HG03095 (cell line): ENCODE data around the gene SLIT2.

ENCODE experiments used
- ATAC-seq: cut with Tn5 transposase; IDR thresholded peaks from one replicate; pipeline ENCODE4 v1.9.1; 2021; ENCODE audit warnings: moderate library complexity; ENCODE audit not compliant: unreplicated experiment

The SLIT2 gene

DNA sequence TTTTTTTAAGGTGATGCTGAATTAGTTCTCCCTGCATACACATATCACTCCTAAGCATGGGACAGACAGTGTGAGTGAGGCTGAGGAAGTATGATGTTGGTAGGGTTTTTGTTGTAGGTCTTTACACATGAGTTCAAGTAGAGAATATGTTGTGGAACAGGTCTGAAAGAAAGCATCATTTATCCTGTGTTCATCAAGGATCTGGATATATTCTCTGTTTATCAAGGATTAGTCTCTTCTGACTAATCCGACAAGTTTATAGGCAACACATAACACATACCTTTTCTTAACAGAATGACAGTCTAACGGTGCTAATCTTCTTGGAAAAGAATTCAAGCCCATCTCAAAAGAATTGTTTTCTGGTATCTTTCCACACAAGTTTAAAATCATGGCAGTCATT, 10.5 kb downstream of the SLIT2 start:
- no peak for ATAC-seq

DNA sequence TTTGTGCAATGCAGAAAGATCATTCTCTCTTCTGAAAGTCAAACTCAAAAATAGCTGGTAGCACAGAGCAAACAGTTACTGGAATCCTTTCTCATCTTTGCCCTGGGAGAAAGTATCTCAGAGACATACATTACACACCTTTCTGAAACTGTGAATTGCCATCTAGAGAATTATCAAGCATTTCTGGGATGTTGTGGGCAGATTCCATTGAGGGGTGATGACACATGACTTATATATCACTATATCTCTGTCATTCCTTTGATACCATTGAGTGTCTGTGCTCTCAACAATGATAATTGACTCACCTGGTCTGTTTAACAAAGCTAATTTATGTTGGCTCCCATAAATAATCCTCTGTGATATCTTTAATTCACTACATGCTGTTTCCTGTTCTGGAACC, 13.0 kb downstream of the SLIT2 start:
- ATAC-seq = no peak

DNA sequence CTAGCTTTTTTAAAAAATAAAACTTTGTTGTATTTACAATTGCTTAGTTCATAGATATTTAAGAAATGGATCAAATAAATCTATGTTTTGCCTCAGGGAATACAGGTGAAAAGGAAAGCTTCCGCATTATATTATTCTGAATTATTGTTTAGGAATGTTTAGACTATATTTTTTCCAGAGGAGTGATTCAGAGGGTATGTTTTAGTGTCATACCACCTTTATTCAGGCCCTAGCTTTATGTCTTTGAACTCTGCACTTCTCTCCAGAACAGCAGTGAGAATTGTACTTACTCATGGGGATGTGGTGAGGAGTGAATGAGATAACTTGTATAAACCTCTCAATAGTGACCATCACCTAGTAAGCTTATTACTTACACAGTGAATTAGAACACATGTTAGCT, 14.0 kb downstream of the SLIT2 start:
- ATAC-seq = no peak

DNA sequence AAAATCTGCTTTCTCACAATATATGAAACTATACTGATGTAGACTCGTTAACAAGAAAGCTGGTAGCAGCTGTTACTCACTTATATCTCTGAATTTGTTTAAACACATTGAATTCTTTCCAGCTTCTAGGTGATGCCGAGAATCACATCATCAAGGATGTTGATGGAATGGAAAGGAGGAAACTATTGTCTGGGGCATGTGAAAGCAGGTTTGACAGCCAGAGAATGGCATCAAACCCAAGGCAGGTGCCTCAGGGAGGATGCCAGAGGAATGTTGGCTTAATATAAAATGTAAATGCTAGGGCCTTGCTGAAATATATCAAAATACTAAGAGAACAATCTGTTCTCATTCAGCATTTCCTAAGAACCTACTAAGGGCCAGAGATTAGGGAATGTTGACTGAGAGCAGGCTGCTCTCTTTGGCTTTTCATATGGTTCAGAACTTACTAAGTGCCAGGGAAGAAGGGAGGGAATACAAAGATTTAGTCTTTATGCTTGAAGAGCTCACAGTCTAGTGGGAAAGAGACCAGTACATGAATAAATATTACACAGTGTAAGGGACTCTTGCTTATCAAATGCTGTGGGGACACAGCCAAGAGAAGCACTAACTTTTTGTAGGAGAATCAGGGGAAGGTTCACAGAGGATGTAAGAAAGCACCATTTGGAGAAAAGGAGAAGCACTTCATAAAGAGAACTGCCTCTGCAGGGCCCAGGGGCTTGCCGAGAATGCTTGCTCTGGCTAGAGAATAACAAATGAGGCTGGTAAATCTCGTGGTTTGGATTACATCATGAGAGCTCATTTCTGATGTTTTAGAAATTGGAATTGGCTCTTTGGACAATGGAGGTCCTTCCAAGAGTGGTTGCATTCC, 14.7 kb downstream of the SLIT2 start:
- no peak for ATAC-seq

DNA sequence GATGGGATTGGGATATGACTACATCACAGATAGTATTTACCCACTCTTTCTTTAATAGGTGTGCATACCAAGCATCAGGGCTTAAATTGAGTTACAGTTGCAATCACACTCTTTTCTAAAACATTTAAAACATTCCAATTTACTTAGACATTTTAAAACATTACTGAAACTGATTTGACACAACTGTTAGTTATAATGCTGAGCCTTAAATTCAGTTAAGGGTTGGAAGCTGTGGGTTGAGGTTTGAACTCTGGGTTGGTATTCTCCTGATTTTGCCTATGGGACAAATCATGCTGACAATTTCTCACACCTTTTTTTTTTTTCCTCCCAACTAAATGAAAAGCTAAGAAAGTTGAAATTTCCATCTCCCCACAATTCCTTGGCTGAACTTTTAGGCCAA, 16.3 kb downstream of the SLIT2 start:
- no peak for ATAC-seq

DNA sequence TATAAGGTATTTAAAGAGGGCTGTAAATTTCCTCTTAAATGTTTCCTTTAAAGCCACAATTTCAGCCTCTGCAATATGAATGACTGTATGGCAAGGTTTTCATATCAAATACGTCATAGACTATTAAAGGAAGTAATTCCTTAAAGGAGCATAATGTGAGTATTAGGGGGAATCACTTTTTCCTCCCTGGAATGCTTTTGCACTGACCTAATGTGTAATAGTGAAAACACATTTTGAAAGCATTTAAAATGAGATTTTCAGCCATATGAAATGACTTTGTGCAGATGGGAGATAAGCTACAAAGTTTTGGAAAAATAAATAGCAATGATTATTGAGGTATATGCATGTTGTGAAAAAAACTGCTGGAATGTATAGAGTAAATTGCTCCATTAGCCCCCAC, 17.6 kb downstream of the SLIT2 start:
- no peak for ATAC-seq

DNA sequence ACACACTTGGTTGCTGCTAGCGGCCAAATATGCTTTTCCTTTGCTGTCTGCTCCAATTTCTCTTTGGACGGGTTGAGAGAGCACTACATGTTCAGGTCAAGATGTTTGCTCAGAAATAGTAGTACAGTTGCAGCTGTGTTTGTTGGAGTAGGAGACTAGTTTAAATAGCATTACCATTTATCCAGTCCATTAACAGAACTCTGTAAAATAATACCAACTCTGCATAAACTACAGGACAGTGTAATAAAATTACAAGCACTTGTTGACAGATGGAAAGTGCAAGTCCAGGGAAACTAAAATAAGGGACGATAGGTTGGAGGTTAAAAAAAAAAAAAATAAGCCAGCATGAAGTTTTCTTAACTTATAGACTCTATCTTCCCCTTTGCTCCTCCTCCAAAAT, 20.2 kb downstream of the SLIT2 start:
- no peak for ATAC-seq

DNA sequence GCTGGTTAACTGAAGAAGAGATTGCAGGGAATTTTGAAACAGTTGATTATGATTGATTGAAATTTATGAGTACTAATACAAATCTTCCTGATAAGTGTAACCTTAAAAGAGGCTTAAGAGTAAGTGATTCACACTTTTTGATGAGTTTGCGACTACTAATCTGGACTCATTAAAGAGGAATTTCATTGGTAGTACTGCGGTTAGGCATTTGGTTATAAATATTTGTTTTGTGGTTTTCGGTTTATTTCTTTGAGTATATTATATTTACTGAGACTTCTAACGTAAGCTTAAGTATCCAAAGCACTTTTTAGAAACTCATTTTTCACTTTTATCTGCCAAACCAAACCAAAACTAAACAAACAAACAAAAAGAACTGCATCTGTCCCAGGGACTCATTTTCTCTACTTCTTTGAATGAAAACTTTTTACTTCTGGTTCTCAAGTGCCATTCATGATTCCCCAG, 20.7 kb downstream of the SLIT2 start:
- no peak for ATAC-seq

DNA sequence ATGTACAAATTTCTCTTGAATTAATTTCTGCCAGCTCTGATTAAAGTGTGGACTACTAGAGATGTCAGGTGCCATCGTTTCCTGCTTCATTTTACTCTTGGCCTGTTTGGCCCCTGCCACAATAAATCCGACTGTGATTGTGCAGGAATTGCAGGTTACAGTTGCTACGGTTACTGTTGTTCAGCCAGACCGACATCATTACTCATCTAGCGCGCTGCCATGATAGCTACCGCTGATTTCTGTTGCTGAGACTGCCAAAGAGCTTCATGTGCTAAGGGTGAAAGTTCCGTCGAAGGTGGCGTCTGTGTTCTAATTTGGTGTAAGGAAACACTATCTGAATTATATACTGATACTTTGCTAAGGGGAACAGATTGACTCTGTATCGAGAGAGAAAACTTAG, 22.1 kb downstream of the SLIT2 start:
- no peak for ATAC-seq

DNA sequence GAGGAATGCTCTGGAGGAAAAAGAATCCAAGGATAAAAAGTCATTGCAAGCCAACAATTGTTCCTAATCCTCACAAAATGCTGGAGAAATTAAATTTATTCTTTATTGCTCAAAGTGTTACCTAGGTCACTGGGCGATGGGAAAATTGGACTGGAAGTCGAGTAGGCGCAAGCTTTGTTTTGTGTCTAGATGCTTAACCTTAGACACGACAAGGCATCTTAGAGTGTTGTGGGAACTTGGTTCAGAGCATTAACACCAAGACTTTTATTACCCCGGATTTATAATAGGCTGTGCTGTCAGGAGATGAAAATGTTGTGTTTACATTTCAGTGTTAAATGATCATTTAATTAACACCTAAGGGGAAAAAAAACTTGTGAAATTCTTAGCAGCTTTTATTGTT, 25.1 kb downstream of the SLIT2 start:
- ATAC-seq = no peak

DNA sequence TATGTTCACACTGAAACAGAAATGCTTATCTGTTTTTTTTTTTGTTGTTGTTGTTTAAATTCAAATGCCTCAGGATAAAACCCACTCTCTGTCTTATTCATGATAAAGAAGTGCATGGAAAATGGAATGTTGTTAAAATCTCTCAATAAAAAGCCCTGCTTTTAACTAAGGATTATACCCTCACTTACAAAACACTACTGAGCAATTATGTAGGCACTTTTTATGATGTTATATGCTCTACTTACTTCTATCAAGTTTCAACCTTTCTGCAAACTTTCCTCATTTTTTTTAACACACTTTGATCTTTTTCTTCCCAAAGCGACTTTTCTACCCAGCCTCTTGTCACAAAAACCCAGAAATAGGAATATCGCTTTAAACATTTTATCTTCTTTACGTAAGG, 26.5 kb downstream of the SLIT2 start:
- no peak for ATAC-seq

DNA sequence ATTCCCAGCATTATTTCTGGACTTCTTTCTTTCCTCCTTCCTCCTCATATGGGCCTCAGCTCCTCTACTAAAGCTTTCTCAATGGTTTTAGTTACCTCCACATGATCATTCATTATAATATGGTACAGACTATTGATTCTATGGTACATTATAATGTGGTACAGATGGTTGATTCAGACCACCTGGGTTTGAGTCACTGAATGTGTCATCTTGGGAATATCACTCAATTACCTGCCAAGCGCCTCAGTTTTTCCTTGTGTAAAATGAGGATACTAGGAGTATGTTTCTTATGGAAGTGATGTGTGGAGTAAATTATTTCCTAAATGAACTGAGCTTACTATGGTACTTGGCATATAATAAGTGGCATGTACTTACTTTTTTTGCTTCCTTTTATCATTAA, 27.7 kb downstream of the SLIT2 start:
- no peak for ATAC-seq

DNA sequence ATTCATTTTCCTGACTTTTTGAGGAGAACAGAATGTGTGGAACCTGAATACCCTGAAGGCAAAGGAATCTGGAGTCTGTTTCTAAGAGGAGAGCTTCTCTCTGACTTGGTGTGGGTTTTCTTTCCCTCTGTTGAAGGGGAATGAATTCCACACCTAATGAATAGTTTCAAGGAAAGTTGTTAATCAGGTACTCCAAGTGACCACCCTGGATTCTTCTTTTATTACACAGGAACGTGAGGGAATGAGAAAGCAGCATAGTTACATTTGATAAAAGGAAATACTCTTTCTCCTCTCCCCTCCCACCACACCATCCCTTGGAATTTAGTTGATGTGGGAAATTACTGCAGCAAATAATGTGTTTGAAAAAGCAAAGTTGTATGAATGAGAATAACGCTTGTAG, 29.7 kb downstream of the SLIT2 start:
- ATAC-seq = no peak

DNA sequence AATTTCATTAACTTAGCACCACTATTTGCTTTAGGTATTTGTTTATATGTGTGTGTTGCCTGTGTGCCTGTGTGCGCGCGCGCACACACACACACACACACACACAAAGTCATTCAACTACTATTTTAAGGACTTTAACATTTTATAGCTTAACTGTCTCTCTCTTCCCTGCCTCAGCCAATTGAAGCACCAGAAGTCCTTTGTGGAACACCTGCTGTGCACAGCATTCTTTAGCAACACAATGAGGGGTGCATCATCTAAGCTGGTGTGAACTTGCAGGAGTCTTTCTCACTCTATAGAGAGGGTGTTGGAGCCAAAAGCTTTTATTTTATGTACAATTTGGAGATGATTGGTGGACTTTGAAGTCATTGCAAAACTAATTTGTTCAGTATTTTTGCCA, 31.3 kb downstream of the SLIT2 start:
- no peak for ATAC-seq

DNA sequence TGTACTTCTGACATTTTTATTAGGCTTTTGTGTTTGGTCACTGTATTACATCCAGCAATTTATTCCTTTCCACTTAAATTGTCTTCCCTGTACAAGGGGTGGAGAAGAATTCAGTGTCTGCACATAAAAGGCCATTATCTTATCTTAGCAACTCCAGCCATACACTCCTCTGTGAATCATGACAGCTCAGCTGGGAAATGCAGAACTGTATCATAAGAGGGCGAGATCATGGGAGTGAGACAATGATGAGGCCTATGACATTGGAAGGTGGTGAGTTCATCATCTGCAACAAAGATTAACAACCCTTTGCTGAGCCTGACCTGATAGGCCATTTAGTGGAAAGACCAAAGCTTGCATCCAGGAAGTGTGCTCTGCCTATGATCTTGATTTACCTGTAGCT, 33.3 kb downstream of the SLIT2 start:
- ATAC-seq = no peak

DNA sequence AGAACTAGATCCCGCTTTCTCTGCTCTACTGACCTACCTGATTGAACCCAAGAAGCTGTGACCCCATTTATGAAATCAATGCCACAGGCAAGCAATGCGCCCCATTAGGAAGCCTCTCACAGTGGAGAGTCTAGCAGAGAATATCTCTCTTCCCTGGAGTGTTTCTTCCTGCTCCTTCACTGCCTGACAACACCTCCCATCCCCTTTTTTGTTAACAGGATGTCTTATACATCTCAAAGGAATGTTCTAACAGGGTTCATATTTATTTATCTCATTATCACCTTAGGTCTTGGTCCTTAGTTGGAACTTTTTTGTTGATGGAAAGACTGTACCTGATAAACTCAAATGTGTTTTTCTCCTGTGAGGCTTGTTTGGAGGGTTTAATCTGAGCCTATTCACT, 35.5 kb downstream of the SLIT2 start:
- ATAC-seq = no peak

DNA sequence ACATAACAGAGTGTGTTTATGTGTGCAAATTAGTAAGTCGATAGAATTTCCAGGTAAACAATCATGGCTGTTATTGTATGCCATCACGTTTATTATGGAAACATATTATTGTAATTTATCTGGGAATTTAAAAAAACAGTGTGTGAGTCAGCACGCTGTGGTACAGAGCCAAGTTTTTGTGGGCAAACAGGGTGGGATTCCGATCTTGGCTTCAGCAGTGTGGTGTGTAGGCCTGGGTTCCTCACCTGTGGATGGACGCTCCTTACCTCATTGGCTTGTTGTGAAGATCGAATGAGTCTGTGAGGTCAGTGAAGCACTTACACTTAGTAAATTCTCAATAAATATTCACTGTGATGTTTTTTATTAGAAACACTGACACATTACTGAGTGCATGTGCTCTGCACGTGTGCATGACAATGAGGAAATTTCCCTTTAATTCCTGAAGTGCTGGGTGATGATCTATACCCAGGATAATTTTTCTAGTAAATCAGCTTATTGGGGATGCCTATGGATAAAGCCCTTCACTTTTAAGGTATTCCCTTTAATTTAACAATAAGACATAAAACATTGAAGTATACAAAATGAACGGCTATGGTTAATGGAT, 36.4 kb downstream of the SLIT2 start:
- ATAC-seq = no peak

DNA sequence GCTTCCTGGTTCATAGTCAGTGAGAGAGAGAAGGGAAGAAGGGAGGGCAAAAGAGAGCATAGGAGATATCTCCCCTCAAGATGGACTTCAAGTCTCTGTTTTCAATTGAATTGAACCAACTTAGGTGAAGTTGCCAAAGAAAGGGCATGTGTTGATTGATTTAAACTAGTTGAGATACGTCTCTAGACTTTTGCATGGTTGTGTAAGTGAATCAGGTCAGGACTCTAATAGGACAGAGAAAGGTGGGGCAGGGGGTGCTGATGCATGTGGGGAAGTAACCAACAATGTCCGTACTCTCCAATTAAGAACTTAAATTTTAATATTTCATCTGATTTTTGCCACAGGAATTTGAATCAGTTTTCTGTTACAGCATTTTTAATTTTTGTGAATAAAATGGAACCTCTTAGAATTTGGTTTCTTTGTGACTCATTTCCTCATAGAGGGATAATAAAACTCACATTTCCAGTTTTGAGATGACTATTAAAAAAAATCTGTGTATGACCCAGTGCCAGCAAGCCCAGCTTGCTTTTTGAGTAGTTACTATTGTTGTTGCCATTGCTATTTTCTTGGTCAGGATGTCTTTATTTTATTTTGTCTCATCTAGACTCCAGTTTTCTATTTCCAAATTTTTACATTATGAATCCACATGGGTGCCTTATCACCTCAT, 37.3 kb downstream of the SLIT2 start:
- no peak for ATAC-seq

DNA sequence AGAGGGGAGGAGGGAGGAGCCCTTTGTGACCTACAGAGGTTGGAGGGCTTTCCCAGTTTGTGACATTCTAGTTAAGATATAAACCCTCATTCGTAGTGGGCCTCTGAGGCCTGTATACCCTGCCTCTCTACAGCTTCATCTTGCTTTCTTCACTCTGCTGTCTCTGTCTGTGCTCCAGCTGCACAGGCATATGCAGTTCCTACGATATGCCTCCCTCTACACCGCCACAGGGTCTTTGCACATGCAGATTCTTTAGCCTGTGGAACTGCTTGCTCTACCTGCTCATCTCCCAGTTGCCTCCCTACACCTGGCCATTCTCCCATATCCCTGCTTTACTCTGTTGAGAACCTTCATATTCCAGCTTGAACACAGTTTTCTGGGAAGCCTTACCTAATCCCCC, 38.1 kb downstream of the SLIT2 start:
- no peak for ATAC-seq

DNA sequence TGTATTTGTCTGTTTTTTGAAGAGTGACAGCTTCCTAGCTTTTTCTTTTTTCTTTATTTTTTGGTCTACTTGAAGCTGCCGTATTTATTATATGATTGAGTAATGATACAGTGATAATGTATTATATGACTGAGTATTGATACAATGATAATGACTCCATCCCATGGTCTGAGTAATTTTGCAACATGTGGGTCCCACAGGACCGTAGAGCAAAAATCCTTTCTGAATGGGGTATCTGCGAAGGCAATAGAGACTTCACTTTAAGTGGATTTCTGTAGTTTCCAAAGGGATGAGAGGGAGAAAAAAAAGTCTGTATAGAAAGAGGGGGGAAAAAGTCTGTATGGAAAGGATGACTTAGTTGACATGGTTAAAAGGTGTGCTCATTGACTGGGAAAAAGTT, 41.0 kb downstream of the SLIT2 start:
- no peak for ATAC-seq

DNA sequence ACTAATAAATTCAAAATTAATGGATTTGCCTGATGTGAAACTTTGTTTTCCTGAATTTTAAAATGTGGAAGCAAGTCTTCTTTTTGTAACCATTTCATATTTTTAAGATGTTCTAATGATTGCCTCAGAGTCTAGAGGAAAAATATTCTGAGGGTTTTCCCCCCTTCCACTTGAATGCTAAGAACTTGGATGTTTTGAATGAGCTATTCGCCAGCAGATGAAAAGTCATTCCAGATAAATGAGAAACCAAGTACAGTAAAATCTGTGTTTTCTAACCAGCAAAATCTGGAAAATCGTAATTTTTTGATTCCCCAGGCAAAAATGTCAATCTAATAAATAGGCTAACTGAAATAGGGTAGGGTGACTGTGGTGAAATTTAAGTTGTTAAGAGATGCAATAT, 45.6 kb downstream of the SLIT2 start:
- no peak for ATAC-seq

DNA sequence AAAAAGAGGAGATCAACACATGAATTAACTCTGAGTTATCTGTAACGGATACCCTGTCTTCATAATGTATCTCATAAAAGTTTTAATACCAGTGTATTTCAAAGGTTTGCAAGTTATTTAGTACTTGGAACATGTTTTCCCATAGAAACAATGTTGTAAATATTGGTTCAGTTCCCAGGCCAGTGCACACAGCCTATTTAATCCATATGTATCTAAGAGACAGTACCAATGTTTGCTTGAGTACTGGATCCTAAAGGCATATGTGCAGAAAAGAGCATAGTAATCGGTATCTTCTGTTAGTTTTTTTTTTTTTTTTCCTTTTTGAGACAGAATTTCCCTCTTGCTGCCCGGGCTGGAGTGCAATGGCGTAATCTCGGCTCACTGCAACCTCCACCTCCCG, 46.1 kb downstream of the SLIT2 start:
- ATAC-seq = no peak
